GM21619 (cell line): ENCODE data around the gene CCDC175.

ENCODE experiments used
- ATAC-seq: cut with Tn5 transposase; IDR thresholded peaks from one replicate; pipeline ENCODE4 v1.9.1; 2021; ENCODE audit not compliant: unreplicated experiment

Gene CCDC175

GRCh38 chr14:59541731-59542130 lies 34.9 kb downstream of the CCDC175 start:
- no peak for ATAC-seq

- no peak for ATAC-seq
These were observed 35.8 kb downstream of the CCDC175 start for GRCh38 chr14:59540852-59541251.

GRCh38 chr14:59538936-59539335 lies 37.7 kb downstream of the CCDC175 start:
- no peak for ATAC-seq

GRCh38 chr14:59537476-59537875 lies 39.1 kb downstream of the CCDC175 start:
- ATAC-seq = no peak

- no peak for ATAC-seq
These were observed 42.1 kb downstream of the CCDC175 start for GRCh38 chr14:59534361-59534987.

GRCh38 chr14:59532419-59532818 lies 44.2 kb downstream of the CCDC175 start:
- no peak for ATAC-seq

- no peak for ATAC-seq
These were observed 46.3 kb downstream of the CCDC175 start for GRCh38 chr14:59530349-59530748.

GRCh38 chr14:59529189-59529588 lies 47.4 kb downstream of the CCDC175 start:
- no peak for ATAC-seq

GRCh38 chr14:59520224-59520623 lies 56.4 kb downstream of the CCDC175 start:
- no peak for ATAC-seq

- ATAC-seq = peak; percentile 47
These were observed 64.6 kb downstream of the CCDC175 start for GRCh38 chr14:59511916-59512575.

- ATAC-seq = no peak
These were observed 65.6 kb downstream of the CCDC175 start for GRCh38 chr14:59510966-59511365.

- ATAC-seq = no peak
These were observed 66.6 kb downstream of the CCDC175 start for GRCh38 chr14:59510001-59510400.

- ATAC-seq = no peak
These were observed 67.5 kb downstream of the CCDC175 start for GRCh38 chr14:59509101-59509500.

- ATAC-seq = no peak
These were observed 68.9 kb downstream of the CCDC175 start for GRCh38 chr14:59507752-59508103.

GRCh38 chr14:59507063-59507751 lies 69.4 kb downstream of the CCDC175 start:
- ATAC-seq = peak; percentile 87

- no peak for ATAC-seq
These were observed 73.4 kb downstream of the CCDC175 start for GRCh38 chr14:59503256-59503655.

GRCh38 chr14:59500732-59501131 lies 75.9 kb downstream of the CCDC175 start:
- no peak for ATAC-seq

GRCh38 chr14:59492384-59492783 lies 84.2 kb downstream of the CCDC175 start:
- ATAC-seq = no peak

GRCh38 chr14:59490756-59491155 lies 85.9 kb downstream of the CCDC175 start:
- ATAC-seq = no peak

GRCh38 chr14:59484639-59485175 lies 91.9 kb downstream of the CCDC175 start:
- ATAC-seq = peak; percentile 44

- peak; percentile 88 for ATAC-seq
These were observed 92.6 kb downstream of the CCDC175 start, which contains the start of the genes JKAMP and L3HYPDH for GRCh38 chr14:59483819-59484638. Gene JKAMP, plus strand, starts transcription at chr14:59484517. Its CDS starts 73 bp downstream, at chr14:59484590. Gene L3HYPDH, minus strand, starts transcription at chr14:59484408. Its CDS starts 92 bp downstream, at chr14:59484316.
